ENCODE data around the gene MOK. TPM values are rescaled to one million over a fixed set of nuclear protein-coding genes. Genes with fewer than 3 reads are reported as not detected.
A peak's percentile ranks its signal among the peaks of the same experiment; 100 is the strongest.

The MOK gene
- total RNA-seq, 1 donor from 2014 or later = 18.2 TPM

DNA sequence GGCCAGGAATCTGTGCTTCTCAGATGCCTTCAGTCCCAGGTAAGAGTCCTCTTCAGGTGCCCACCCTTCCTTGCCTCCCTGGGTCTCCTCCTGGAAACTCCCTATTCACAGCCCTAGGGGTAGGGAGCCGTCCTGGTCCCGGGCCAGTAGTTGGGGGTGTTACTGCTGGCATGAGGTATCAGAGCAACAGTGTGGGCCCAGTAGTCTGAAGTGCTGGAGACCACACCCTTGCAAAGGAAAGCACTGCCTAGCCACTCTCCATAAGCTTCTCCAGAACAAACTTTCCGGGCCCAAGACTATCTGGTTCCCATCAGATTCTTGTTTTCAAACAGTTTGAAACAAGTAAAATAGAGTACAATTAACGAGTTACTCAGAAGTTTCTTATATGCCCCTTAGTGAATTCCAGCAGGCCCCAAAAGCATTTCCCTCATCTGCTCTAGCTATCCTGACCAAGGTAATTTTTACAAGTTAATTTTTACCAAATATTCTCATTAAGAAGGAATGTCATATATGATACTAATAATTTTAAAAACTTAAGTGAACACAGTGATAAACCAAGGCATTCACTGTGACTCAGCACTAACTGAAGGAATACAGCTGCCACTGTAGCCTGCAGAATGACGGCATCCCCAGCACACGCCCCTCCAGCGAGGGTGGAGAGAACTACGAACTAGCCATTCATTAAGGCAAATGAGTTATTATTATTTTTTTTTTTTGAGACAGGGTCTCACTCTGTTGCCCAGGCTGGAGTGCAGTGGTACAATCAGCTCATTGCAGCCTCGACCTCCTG, 49.4 kb downstream of the MOK start:
- Mint-ChIP-seq H3K4me1 (no peaks in the 10 kb centered on the region), H3K4me3 (no peak overlapping the region), H3K9me3 (no peaks in the 10 kb centered on the region), H3K27me3 (ENCODE audit: low read depth) (no peaks in the 10 kb centered on the region), H3K36me3 (ENCODE audit: low read depth) (no peaks in the 10 kb centered on the region), H3K27ac (ENCODE audit: unreplicated experiment) (peak overlapping the region; percentile 67)
- TF ChIP-seq, protein P1, sequence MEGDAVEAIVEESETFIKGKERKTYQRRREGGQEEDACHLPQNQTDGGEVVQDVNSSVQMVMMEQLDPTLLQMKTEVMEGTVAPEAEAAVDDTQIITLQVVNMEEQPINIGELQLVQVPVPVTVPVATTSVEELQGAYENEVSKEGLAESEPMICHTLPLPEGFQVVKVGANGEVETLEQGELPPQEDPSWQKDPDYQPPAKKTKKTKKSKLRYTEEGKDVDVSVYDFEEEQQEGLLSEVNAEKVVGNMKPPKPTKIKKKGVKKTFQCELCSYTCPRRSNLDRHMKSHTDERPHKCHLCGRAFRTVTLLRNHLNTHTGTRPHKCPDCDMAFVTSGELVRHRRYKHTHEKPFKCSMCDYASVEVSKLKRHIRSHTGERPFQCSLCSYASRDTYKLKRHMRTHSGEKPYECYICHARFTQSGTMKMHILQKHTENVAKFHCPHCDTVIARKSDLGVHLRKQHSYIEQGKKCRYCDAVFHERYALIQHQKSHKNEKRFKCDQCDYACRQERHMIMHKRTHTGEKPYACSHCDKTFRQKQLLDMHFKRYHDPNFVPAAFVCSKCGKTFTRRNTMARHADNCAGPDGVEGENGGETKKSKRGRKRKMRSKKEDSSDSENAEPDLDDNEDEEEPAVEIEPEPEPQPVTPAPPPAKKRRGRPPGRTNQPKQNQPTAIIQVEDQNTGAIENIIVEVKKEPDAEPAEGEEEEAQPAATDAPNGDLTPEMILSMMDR (conservative IDR thresholded peaks at IDR 0.05) = no peak
- DNase-seq (ENCODE audit: low read depth, low spot score) = no peak

GRCh38 chr14:102252834-102253801, 51.8 kb downstream of the MOK start:
- Mint-ChIP-seq H3K27me3 (ENCODE audit: low read depth) (no peaks in the 10 kb centered on the region), H3K4me3 (no peak overlapping the region), H3K9me3 (no peaks in the 10 kb centered on the region), H3K27ac (ENCODE audit: unreplicated experiment) (no peak overlapping the region), H3K36me3 (ENCODE audit: low read depth) (peaks cover 4% of the 10 kb centered on the region), H3K4me1 (peaks cover 3% of the 10 kb centered on the region)
- TF ChIP-seq, protein P1 (conservative IDR thresholded peaks at IDR 0.05) = no peak
- DNase-seq (ENCODE audit: low read depth, low spot score) = no peak

GRCh38 chr14:102251161-102251560, 53.8 kb downstream of the MOK start:
- DNase-seq (ENCODE audit: low read depth, low spot score) = no peak
- H3K9me3 Mint-ChIP-seq = no peaks in the 10 kb centered on the region

DNA sequence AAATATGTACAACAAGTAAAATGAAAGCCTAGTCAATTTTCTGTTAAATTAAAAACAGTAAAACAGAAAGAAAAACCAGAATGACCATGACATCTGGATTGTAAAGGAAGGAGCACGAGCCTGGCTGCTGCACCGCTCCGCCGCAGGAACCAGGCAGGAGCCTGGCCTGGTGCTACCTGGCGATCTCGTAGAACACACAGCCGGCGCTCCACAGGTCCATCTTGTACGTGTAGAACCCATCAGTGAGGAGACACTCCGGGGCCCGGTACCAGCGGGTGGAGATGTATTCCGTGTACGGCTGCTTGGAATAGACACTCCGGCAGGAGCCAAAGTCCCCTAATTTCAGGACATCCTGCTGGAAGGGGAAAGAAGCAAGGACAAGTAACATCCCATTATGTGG, 54.3 kb downstream of the MOK start:
- Mint-ChIP-seq H3K4me1 (peaks cover 3% of the 10 kb centered on the region), H3K27me3 (ENCODE audit: low read depth) (no peaks in the 10 kb centered on the region), H3K27ac (ENCODE audit: unreplicated experiment) (no peak overlapping the region), H3K9me3 (no peaks in the 10 kb centered on the region), H3K4me3 (no peak overlapping the region), H3K36me3 (ENCODE audit: low read depth) (peaks cover 4% of the 10 kb centered on the region)
- DNase-seq (ENCODE audit: low read depth, low spot score) = no peak
- TF ChIP-seq, protein P1 (conservative IDR thresholded peaks at IDR 0.05) = no peak

More at GRCh38 chr14:102251161-102251560, 53.8 kb downstream of the MOK start:
- Mint-ChIP-seq H3K4me3 (no peak overlapping the region), H3K27me3 (ENCODE audit: low read depth) (no peaks in the 10 kb centered on the region), H3K36me3 (ENCODE audit: low read depth) (peaks cover 4% of the 10 kb centered on the region), H3K27ac (ENCODE audit: unreplicated experiment) (peak overlapping the region; percentile 27), H3K4me1 (peaks cover 3% of the 10 kb centered on the region)
- TF ChIP-seq, protein P1 (conservative IDR thresholded peaks at IDR 0.05) = no peak

DNA sequence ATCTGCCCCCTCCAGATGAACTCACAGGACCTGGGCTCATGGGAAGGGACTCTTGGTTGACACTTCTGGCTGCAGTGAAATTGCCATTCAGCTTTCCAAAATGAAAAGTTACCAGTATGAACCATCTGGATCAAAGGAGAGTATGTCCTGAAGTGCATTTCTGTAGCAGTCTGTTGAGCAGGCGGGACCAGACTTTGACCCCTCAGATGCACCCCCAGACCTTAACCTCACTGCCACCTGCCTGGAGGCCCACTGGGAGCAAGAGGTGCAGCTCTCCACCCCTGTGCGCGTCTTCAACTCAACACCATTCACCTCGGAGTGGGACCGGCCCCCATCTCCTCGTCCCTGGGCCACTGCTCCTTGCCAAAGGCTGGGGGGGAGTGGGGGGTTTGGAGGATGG, 55.0 kb downstream of the MOK start:
- TF ChIP-seq, protein P1 (conservative IDR thresholded peaks at IDR 0.05) = no peak

More for the DNA sequence above, 55.0 kb downstream of the MOK start:
- Mint-ChIP-seq H3K4me3 (no peak overlapping the region), H3K4me1 (peaks cover 3% of the 10 kb centered on the region), H3K9me3 (no peaks in the 10 kb centered on the region), H3K27me3 (ENCODE audit: low read depth) (no peaks in the 10 kb centered on the region), H3K27ac (ENCODE audit: unreplicated experiment) (no peak overlapping the region), H3K36me3 (ENCODE audit: low read depth) (peaks cover 4% of the 10 kb centered on the region)
- no peak for DNase-seq (ENCODE audit: low read depth, low spot score)

Measured in neural crest cell (in vitro differentiated cells).